ENCODE measurements around the gene BCL7C. TPM values are rescaled to one million over a fixed set of nuclear protein-coding genes. Genes with fewer than 3 reads are reported as not detected.
"Not testable (repeated sequence)": the region's sequence is repeated elsewhere in the genome, so short reads cannot be mapped to it uniquely, and the experiment has no call there.

Gene BCL7C
- total RNA-seq, 1 donor from 2014 or later: 43.9 TPM

DNA sequence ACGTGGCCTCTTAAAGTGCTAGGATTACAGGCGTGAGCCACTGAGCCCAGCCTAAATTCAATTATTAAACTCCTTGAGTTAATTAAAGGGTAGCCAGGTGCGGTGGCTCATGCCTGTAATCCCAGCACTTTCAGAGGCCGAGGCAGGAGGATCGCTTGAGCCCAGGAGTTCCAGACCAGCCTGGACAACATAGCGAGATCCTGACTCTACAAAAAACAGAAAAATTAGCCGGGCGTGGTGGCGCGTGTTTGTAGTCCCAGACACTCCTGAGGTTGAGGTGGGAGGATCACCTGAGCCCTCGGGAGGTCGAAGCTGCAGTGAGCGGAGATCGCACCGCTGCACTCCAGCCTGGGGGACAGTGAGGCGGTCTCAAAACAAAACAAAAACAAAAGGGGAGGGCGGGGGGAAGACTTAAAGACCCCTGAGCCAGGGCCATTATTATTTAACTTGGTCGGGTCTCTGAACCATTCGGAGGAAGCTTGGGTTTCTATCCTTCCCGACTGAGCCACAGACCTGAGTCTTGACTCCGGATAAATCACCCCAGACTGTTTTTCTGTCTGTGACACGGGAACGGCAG, 19.5 kb downstream of the BCL7C start:
- H3K9me3 Mint-ChIP-seq: no peaks in the 10 kb centered on the region
- H3K27ac Mint-ChIP-seq: peak overlapping the region; percentile 100
- no peak for DNase-seq (ENCODE audit: low spot score in 2 of 2, unreplicated experiment in 2 of 2)
- no peaks in the 10 kb centered on the region for H3K27me3 Mint-ChIP-seq (ENCODE audit: low read depth)
- TF ChIP-seq, protein P1, sequence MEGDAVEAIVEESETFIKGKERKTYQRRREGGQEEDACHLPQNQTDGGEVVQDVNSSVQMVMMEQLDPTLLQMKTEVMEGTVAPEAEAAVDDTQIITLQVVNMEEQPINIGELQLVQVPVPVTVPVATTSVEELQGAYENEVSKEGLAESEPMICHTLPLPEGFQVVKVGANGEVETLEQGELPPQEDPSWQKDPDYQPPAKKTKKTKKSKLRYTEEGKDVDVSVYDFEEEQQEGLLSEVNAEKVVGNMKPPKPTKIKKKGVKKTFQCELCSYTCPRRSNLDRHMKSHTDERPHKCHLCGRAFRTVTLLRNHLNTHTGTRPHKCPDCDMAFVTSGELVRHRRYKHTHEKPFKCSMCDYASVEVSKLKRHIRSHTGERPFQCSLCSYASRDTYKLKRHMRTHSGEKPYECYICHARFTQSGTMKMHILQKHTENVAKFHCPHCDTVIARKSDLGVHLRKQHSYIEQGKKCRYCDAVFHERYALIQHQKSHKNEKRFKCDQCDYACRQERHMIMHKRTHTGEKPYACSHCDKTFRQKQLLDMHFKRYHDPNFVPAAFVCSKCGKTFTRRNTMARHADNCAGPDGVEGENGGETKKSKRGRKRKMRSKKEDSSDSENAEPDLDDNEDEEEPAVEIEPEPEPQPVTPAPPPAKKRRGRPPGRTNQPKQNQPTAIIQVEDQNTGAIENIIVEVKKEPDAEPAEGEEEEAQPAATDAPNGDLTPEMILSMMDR (IDR thresholded peaks at IDR 0.05; ENCODE audit: unreplicated experiment): no peak
- peaks cover 18% of the 10 kb centered on the region for H3K36me3 Mint-ChIP-seq
- H3K4me1 Mint-ChIP-seq: peaks cover 20% of the 10 kb centered on the region
- H3K4me3 Mint-ChIP-seq: peak overlapping the region; percentile 88

DNA sequence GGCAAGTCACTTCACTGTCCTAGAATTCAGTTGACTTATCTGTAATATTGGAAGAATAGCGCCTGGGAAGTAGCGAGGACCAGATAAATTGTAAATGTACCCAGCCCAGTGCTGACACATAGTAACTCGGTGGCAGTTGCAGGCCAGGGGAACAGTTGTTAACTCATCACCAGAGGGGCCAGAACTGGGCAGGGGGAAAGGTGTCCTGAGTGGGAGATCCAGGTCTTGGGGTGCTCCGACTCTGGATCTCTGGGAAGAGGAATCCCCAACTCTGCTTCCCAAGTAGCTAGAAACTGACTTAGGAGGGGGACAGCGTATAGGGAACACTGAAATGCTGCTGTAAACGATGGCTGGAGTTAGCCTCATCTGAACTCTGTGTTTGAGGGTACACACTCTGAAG, 23.0 kb downstream of the BCL7C start:
- no peaks in the 10 kb centered on the region for H3K27me3 Mint-ChIP-seq (ENCODE audit: low read depth)
- TF ChIP-seq, protein P1 (IDR thresholded peaks at IDR 0.05; ENCODE audit: unreplicated experiment): no peak
- peaks cover 11% of the 10 kb centered on the region for H3K36me3 Mint-ChIP-seq
- H3K4me3 Mint-ChIP-seq: no peak overlapping the region
- H3K4me1 Mint-ChIP-seq: peaks cover 8% of the 10 kb centered on the region
- H3K9me3 Mint-ChIP-seq: no peaks in the 10 kb centered on the region
- H3K27ac Mint-ChIP-seq: no peak overlapping the region
- DNase-seq (ENCODE audit: low spot score in 2 of 2, unreplicated experiment in 2 of 2): no peak

DNA sequence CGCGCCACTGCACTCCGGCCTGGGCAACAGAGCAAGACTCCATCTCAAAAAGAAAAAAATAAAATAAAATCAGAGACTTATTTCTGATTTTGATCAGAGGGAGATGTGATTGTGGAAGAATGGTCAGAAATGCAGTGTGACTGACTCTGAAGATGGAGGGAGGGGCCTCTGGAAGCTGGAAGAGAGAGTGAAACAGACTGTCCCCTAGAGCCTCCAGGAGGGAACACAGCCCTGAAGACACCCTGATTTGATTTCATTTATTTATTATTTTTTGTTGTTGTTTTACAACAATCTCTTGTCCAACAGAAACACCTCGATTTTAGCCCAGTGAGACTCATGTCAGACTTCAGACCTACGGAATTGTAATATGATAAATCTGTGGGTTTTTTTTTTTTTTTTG, 26.1 kb downstream of the BCL7C start:
- TF ChIP-seq, protein P1 (IDR thresholded peaks at IDR 0.05; ENCODE audit: unreplicated experiment): no peak
- peaks cover 11% of the 10 kb centered on the region for H3K36me3 Mint-ChIP-seq
- no peak overlapping the region for H3K4me3 Mint-ChIP-seq

DNA sequence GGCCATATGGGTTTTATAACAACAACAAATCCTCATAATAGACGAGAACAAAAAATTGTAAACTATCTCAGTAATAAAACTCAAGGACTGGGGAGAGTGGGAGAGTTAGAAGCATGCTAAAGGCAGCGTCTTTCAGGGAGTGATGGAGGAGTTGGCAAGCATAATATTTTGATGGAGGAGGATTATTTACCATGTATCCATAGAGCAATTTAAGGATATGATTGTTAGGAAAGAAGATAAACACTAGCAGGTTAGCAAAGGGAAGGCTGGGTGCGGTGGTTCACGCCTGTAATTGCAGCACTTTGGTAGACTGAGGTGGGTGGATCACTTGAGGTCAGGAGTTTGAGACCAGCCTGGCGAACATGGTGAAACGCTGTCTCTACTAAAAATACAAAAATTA, 27.8 kb downstream of the BCL7C start:
- no peak for DNase-seq (ENCODE audit: low spot score in 2 of 2, unreplicated experiment in 2 of 2)
- Mint-ChIP-seq H3K4me3 (no peak overlapping the region), H3K27me3 (ENCODE audit: low read depth) (no peaks in the 10 kb centered on the region), H3K27ac (no peak overlapping the region), H3K36me3 (peaks cover 6% of the 10 kb centered on the region), H3K4me1 (no peaks in the 10 kb centered on the region), H3K9me3 (no peaks in the 10 kb centered on the region)
- TF ChIP-seq, protein P1 (IDR thresholded peaks at IDR 0.05; ENCODE audit: unreplicated experiment): no peak

More for the DNA sequence above, 26.1 kb downstream of the BCL7C start:
- Mint-ChIP-seq H3K9me3 (no peaks in the 10 kb centered on the region), H3K27me3 (ENCODE audit: low read depth) (no peaks in the 10 kb centered on the region), H3K27ac (no peak overlapping the region), H3K4me1 (no peaks in the 10 kb centered on the region)
- DNase-seq (ENCODE audit: low spot score in 2 of 2, unreplicated experiment in 2 of 2): no peak

DNA sequence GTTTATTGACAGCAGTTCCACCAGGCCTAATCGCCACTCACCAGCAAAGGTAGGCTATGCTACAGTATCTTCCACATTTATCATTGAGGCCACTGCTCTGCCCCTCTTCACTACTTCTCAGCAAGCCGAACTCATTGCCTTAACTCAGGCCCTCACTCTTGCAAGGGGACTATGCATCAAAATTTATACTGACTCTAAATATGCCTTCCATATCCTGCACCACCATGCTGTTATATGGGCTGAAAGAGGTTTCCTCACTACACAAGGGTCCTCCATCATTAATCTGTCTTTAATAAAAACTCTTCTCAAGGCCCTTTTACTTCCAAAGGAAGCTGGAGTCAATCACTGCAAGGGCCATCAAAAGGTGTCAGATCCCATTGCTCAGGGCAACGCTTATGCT, 30.7 kb downstream of the BCL7C start:
- not testable (repeated sequence) for H3K4me3 Mint-ChIP-seq; H3K27me3 Mint-ChIP-seq (ENCODE audit: low read depth); H3K9me3 Mint-ChIP-seq; H3K36me3 Mint-ChIP-seq; H3K4me1 Mint-ChIP-seq; H3K27ac Mint-ChIP-seq; DNase-seq (ENCODE audit: low spot score in 2 of 2, unreplicated experiment in 2 of 2)

DNA sequence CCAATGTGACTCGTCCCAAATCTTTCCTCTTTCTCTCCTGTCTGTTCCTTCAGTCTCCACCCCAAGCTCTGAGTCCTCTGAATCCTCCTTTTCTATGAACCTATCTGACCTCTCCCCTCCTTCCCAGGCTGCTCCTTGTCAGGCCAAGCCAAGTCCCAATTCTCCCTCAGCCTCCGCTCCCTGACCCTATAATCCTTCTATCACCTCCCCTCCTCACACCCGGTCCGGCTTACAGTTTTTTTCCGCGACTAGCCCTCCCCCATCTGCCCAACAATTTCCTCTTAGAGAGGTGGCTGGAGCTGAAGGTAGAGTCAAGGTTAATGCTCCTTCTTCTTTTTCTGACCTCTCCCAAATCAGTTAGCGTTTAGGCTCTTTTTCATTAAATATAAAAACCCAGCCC, 33.1 kb downstream of the BCL7C start:
- H3K36me3 Mint-ChIP-seq; H3K4me3 Mint-ChIP-seq; H3K9me3 Mint-ChIP-seq; H3K27me3 Mint-ChIP-seq (ENCODE audit: low read depth); DNase-seq (ENCODE audit: low spot score in 2 of 2, unreplicated experiment in 2 of 2); H3K27ac Mint-ChIP-seq: not testable (repeated sequence)
- peaks cover 10% of the 10 kb centered on the region for H3K4me1 Mint-ChIP-seq
